Tibial artery (tissue), 4 donors: Measurements from ENCODE around the gene ZCCHC14.

Experiments used
- DNase-seq, 2 donors: peaks; one replicate each; pipeline ENCODE4 v3.0.0-alpha.2; 2019
- H3K27ac ChIP-seq, 2 donors: fragments of 200-600 bp; sonication (generic) in 1 of 2; 1 replicate in 1 of 2; 2 replicates in 1 of 2; pipeline ENCODE4 v1.5.1; 2018 to 2019; ENCODE audit warnings: mild to moderate bottlenecking in 1 of 2
- H3K27me3 ChIP-seq, 2 donors: fragments of 200-600 bp; sonication (generic) in 1 of 2; one replicate each; pipeline versions ENCODE4 v1.5.1 to v1.6.0; 2016 to 2019
- H3K36me3 ChIP-seq, 3 donors: fragments of 200-600 bp; sonication (generic) in 2 of 3; one replicate each; pipeline ENCODE4 v1.5.1; 2016 to 2019; ENCODE audit warnings: mild to moderate bottlenecking in 2 of 3
- H3K4me1 ChIP-seq, 4 donors: fragments of 200-600 bp; sonication (generic) in 2 of 4; 1 replicate in 3 of 4; 2 replicates in 1 of 4; pipeline ENCODE4 v1.5.1; 2016 to 2019
- H3K4me3 ChIP-seq, 2 donors: fragments of 200-600 bp; sonication (generic) in 1 of 2; 1 replicate in 1 of 2; 2 replicates in 1 of 2; pipeline ENCODE4 v1.5.1; 2018 to 2019; ENCODE audit warnings: mild to moderate bottlenecking in 2 of 2
- H3K9me3 ChIP-seq, 3 donors: fragments of 200-600 bp; sonication (generic) in 1 of 3; one replicate each; pipeline ENCODE4 v1.5.1; 2016 to 2019
- intact Hi-C: fragments of 100-400 bp; cut with DNase I; formaldehyde crosslinking; loops from one replicate; pipeline ENCODE4 v1.15.0; 2023; ENCODE audit warnings: low total_unique reads
- TF ChIP-seq, protein P1 (sequence below), 2 experiments: fragments of 200-600 bp in 1 of 2; fragments of 450-650 bp in 1 of 2; IDR thresholded peaks; one replicate each; pipeline ENCODE4 v1.5.1; 2017 to 2019; ENCODE audit warnings: antibody characterized with exemption in 2 of 2, mild to moderate bottlenecking in 1 of 2, moderate library complexity in 1 of 2

ZCCHC14 gene

GRCh38 chr16:87443964-87444363, 48.9 kb downstream of the ZCCHC14 start:
- H3K4me3 ChIP-seq: no peak overlapping the region
- no peaks in the 10 kb centered on the region for H3K4me1 ChIP-seq
- H3K36me3 ChIP-seq: peaks cover 8 to 38% (median 28%) of the 10 kb centered on the region in 3 donors
- H3K27me3 ChIP-seq: no peaks in the 10 kb centered on the region
- DNase-seq: no peak
- no peaks in the 10 kb centered on the region for H3K9me3 ChIP-seq
- H3K27ac ChIP-seq: no peak overlapping the region
- TF ChIP-seq, protein P1, sequence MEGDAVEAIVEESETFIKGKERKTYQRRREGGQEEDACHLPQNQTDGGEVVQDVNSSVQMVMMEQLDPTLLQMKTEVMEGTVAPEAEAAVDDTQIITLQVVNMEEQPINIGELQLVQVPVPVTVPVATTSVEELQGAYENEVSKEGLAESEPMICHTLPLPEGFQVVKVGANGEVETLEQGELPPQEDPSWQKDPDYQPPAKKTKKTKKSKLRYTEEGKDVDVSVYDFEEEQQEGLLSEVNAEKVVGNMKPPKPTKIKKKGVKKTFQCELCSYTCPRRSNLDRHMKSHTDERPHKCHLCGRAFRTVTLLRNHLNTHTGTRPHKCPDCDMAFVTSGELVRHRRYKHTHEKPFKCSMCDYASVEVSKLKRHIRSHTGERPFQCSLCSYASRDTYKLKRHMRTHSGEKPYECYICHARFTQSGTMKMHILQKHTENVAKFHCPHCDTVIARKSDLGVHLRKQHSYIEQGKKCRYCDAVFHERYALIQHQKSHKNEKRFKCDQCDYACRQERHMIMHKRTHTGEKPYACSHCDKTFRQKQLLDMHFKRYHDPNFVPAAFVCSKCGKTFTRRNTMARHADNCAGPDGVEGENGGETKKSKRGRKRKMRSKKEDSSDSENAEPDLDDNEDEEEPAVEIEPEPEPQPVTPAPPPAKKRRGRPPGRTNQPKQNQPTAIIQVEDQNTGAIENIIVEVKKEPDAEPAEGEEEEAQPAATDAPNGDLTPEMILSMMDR (IDR thresholded peaks at IDR 0.05): no peak
- intact Hi-C loops: no loop called here

GRCh38 chr16:87443016-87443415, 49.8 kb downstream of the ZCCHC14 start:
- H3K27me3 ChIP-seq: no peaks in the 10 kb centered on the region
- intact Hi-C loops: no loop called here
- H3K9me3 ChIP-seq: no peaks in the 10 kb centered on the region
- DNase-seq: no peak
- no peak overlapping the region for H3K4me3 ChIP-seq
- TF ChIP-seq, protein P1 (IDR thresholded peaks at IDR 0.05): no peak
- H3K27ac ChIP-seq: no peak overlapping the region
- H3K4me1 ChIP-seq: no peaks in the 10 kb centered on the region
- H3K36me3 ChIP-seq: peaks cover 8 to 29% (median 23%) of the 10 kb centered on the region in 3 donors

GRCh38 chr16:87442581-87442966, 50.2 kb downstream of the ZCCHC14 start:
- DNase-seq: no peak
- intact Hi-C loops: no loop called here

DNA sequence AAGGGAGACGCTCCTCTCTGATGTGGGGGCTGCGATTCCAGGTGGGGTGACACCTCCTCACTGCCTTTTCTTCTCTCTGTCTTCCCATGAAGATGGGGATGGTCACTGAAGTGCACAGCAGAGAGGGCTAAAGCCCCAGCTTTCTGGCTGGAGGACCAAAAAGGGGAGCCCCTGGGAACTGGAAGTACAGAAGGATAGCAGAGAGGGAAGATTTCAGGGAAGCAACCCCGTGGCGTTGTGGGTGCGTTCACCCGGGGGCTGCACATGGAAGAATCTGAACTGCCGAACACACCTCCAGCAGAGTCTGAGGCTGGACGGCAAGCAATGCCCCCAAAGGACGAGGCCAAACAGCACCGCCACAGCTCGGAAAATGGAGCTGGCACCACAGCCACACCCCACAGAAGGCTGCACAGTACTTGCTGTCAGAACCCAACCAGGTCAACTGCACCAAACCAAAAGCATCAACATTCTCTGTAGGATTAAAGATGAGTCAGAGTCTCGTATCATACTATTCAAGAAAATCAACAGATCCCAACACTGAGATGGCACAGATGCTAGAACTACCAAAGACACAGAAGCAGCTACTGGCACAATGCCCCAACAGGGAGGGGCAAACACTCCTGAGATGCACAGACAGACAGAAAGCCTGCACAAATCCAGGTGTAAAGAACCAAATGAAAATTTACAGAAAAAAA, 50.8 kb downstream of the ZCCHC14 start:
- intact Hi-C loops: no loop called here
- H3K4me3 ChIP-seq: no peak overlapping the region
- no peaks in the 10 kb centered on the region for H3K9me3 ChIP-seq
- no peaks in the 10 kb centered on the region for H3K4me1 ChIP-seq
- DNase-seq: no peak
- H3K27me3 ChIP-seq: no peaks in the 10 kb centered on the region
- H3K36me3 ChIP-seq: peaks cover 5 to 19% (median 15%) of the 10 kb centered on the region in 3 donors
- TF ChIP-seq, protein P1 (IDR thresholded peaks at IDR 0.05): no peak
- H3K27ac ChIP-seq: no peak overlapping the region

More at GRCh38 chr16:87442581-87442966, 50.2 kb downstream of the ZCCHC14 start:
- H3K27me3 ChIP-seq: no peaks in the 10 kb centered on the region
- no peaks in the 10 kb centered on the region for H3K9me3 ChIP-seq
- H3K36me3 ChIP-seq: peaks cover 8 to 25% (median 19%) of the 10 kb centered on the region in 3 donors
- no peak overlapping the region for H3K27ac ChIP-seq
- TF ChIP-seq, protein P1 (IDR thresholded peaks at IDR 0.05): no peak
- no peaks in the 10 kb centered on the region for H3K4me1 ChIP-seq
- no peak overlapping the region for H3K4me3 ChIP-seq

- TF ChIP-seq, protein P1 (IDR thresholded peaks at IDR 0.05): no peak
- peaks cover 0 to 12% (median 9%) of the 10 kb centered on the region in 3 donors for H3K36me3 ChIP-seq
- intact Hi-C loops: no loop called here
- peaks cover 0 to 20% (median 13%) of the 10 kb centered on the region in 4 donors for H3K4me1 ChIP-seq
- DNase-seq: no peak
- no peak overlapping the region for H3K27ac ChIP-seq
- no peak overlapping the region for H3K4me3 ChIP-seq
- H3K9me3 ChIP-seq: no peaks in the 10 kb centered on the region
- H3K27me3 ChIP-seq: no peaks in the 10 kb centered on the region
These were observed 52.9 kb downstream of the ZCCHC14 start for GRCh38 chr16:87439926-87440325.
